HG03103 (cell line): ENCODE results near the gene SEMA3B.
"Not testable (repeated sequence)": the region's sequence is repeated elsewhere in the genome, so short reads cannot be mapped to it uniquely, and the experiment has no call there.

Experiments
- ATAC-seq: cut with Tn5 transposase; IDR thresholded peaks from one replicate; pipeline ENCODE4 v1.9.1; 2021; ENCODE audit warnings: low read depth; ENCODE audit not compliant: unreplicated experiment

Gene SEMA3B

GRCh38 chr3:50258029-50258680 is 10.8 kb upstream of the SEMA3B start:
- ATAC-seq = no peak

GRCh38 chr3:50258979-50259378 is 10.0 kb upstream of the SEMA3B start:
- ATAC-seq = no peak

GRCh38 chr3:50259432-50260026 is 9.4 kb upstream of the SEMA3B start:
- ATAC-seq = peak; percentile 10

GRCh38 chr3:50260027-50260941 is 8.7 kb upstream of the SEMA3B start:
- ATAC-seq = peak; percentile 79

GRCh38 chr3:50260942-50261441 is 8.0 kb upstream of the SEMA3B start:
- no peak for ATAC-seq

GRCh38 chr3:50261505-50261904 is 7.4 kb upstream of the SEMA3B start:
- no peak for ATAC-seq

- not testable (repeated sequence) for ATAC-seq
Observed at GRCh38 chr3:50262200-50262599, 6.7 kb upstream of the SEMA3B start.

GRCh38 chr3:50262778-50263177 is 6.2 kb upstream of the SEMA3B start:
- ATAC-seq = no peak

- ATAC-seq = no peak
Observed at GRCh38 chr3:50263478-50264382, 5.2 kb upstream of the SEMA3B start.

- no peak for ATAC-seq
Observed at GRCh38 chr3:50264383-50264963, 4.5 kb upstream of the SEMA3B start.

GRCh38 chr3:50264964-50265485 is 3.9 kb upstream of the SEMA3B start:
- ATAC-seq = no peak

- no peak for ATAC-seq
Observed at GRCh38 chr3:50265571-50265970, 3.4 kb upstream of the SEMA3B start.

GRCh38 chr3:50266017-50266416 is 2.9 kb upstream of the SEMA3B start:
- ATAC-seq = no peak

- ATAC-seq = no peak
Observed at GRCh38 chr3:50266836-50267235, 2.1 kb upstream of the SEMA3B start.

- no peak for ATAC-seq
Observed at GRCh38 chr3:50267280-50267913, 1.6 kb upstream of the SEMA3B start.

- ATAC-seq = no peak
Observed at GRCh38 chr3:50268276-50268675, 671 bp upstream of the SEMA3B start.

GRCh38 chr3:50269460-50269859 is 513 bp downstream of the SEMA3B start:
- ATAC-seq = no peak

- no peak for ATAC-seq
Observed at GRCh38 chr3:50269977-50270413, 1.0 kb downstream of the SEMA3B start.
